Psoas muscle (tissue), 8 donors: ENCODE data around the gene HORMAD2. TPM values are rescaled to one million over a fixed set of nuclear protein-coding genes. Genes with fewer than 3 reads are reported as not detected.

Source experiments
- ATAC-seq, 4 donors: fragments of 200-7000 bp; cut with Tn5 transposase; one replicate each; pipeline ENCODE4 v1.9.1; 2020; ENCODE audit warnings: moderate library complexity in 3 of 4, mild to moderate bottlenecking in 2 of 4
- DNase-seq, 2 donors: peaks; one replicate each; pipeline ENCODE4 v3.0.0-alpha.2; 2020
- H3K27ac ChIP-seq: fragments of 200-600 bp; one replicate; pipeline ENCODE4 v1.8.0; 2022
- H3K27me3 ChIP-seq, 3 donors: fragments of 200-600 bp in 1 of 3; one replicate each; pipeline versions ENCODE4 v1.6.1 to v1.8.0; 2013 to 2022; ENCODE audit warnings: low read length in 2 of 3, mild to moderate bottlenecking in 2 of 3, moderate library complexity in 1 of 3; ENCODE audit not compliant: insufficient read depth in 3 of 3
- H3K36me3 ChIP-seq, 2 donors: fragments of 200-600 bp in 1 of 2; one replicate each; pipeline versions ENCODE4 v1.6.1 to v1.8.0; 2013 to 2022; ENCODE audit warnings: low read depth in 1 of 2, mild to moderate bottlenecking in 1 of 2, moderate library complexity in 1 of 2; ENCODE audit not compliant: insufficient read depth in 1 of 2
- H3K4me1 ChIP-seq: fragments of 200-600 bp; one replicate; pipeline ENCODE4 v1.8.0; 2022
- H3K4me3 ChIP-seq: fragments of 200-600 bp; one replicate; pipeline ENCODE4 v1.8.0; 2022; ENCODE audit warnings: mild to moderate bottlenecking
- H3K9me3 ChIP-seq: fragments of 200-600 bp; one replicate; pipeline ENCODE4 v1.8.0; 2022
- CTCF ChIP-seq: fragments of 200-600 bp; IDR thresholded peaks from one replicate; pipeline ENCODE4 v1.8.0; 2022; ENCODE audit warnings: antibody characterized with exemption
- WGBS, 3 donors: extraction: QIAGEN DNeasy Blood & Tissue Kit; methylation state at CpG; one replicate each; pipeline versions ENCODE4 v1.1.6 to v1.1.7; 2013; 5-methylcytosine and 5-hydroxymethylcytosine counted together
- intact Hi-C, 2 donors: fragments of 100-400 bp; cut with DNase I; formaldehyde crosslinking; loops; one replicate each; pipeline versions ENCODE4 v1.11.0 to v1.14.2; 2022
- polyA plus RNA-seq, 3 donors: library from polyadenylated mRNA; stranded (reverse); fragments of 200-250 nt; gene quantifications; one replicate each; pipeline ENCODE4 v1.2.3, GENCODE V29; 2013
- total RNA-seq, 4 donors: library from RNA; stranded (reverse); fragmentation: NEBNext Ultra II Directional in 2 of 4; extraction: Animal tissue kit (Norgen Biotek cat#: 25700) in 2 of 4; gene quantifications; one replicate each; pipeline versions ENCODE4 v1.2.1 to v1.2.4, GENCODE V29; 2021 to 2023
- donor health status: healthy with polysubstance abuse.
- donor health status: DM: no; HTN: no; CAD: no; lungs with moderate emphysema.
- donor health status: Bipolar disorder and iron deficiency.
- donor health status: healthy.
- donor health status: DM: yes; HTN: yes; CAD: no.
- donor health status: DM: no; HTN: no; CAD: no.
- donor health status: DM: no; HTN: no; CAD: no.
- donor health status: DM: yes; HTN: yes; CAD: no.

The HORMAD2 gene
- total and polyA plus RNA-seq, 7 donors, result not detected

- no peak for TF ChIP-seq CTCF
- Histone ChIP-seq H3K27ac (no peak overlapping the region), H3K9me3 (no peaks in the 10 kb centered on the region), H3K4me1 (no peaks in the 10 kb centered on the region), H3K4me3 (no peak overlapping the region), H3K36me3 (no peaks in the 10 kb centered on the region), H3K27me3 (peaks cover 0 to 44% (median 5%) of the 10 kb centered on the region in 3 donors)
- 79 to 90% (median 81%) methylated on average over 3 of the region's 3 CpGs for WGBS, 3 donors
- DNase-seq, result no peak
- no peak for ATAC-seq
- intact Hi-C loops, result no loop called here
Measured at GRCh38 chr22:30201945-30202344, 121.7 kb downstream of the HORMAD2 start.

DNA sequence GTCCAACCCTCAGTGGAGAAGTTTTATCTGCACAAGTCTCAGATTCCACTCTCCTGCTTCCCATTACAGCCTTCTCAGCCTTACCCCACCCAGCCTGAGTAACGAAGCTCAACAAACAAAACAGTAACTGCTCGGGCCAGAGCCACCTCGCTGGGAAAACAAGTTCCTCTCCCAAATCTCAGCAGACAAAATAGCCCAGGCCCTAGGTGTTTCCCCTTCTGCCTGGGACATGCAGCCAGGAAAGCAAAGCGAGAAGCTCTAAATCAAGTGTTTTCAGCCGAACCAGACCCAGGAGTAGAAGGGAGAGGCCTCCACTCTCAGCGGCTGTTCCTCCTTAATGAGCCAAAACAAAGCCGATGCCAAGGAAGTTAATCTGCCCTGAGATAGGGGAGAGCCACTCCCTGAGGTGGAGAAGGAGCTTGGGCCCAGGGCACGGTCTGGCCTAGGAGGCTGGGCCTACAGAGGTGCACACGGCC, 122.3 kb downstream of the HORMAD2 start:
- no peaks in the 10 kb centered on the region for H3K4me1 ChIP-seq
- no peak overlapping the region for H3K4me3 ChIP-seq

GRCh38 chr22:30204015-30204741, 123.9 kb downstream of the HORMAD2 start:
- Histone ChIP-seq H3K4me1 (no peaks in the 10 kb centered on the region), H3K27me3 (peaks cover 0 to 62% (median 7%) of the 10 kb centered on the region in 3 donors), H3K27ac (peak overlapping the region; percentile 27), H3K4me3 (no peak overlapping the region), H3K36me3 (no peaks in the 10 kb centered on the region), H3K9me3 (no peaks in the 10 kb centered on the region)
- no peak for DNase-seq
- TF ChIP-seq CTCF, result no peak
- 37 to 38% (median 37%) methylated on average over 7 of the region's 7 CpGs for WGBS, 3 donors
- intact Hi-C loops, result no loop called here
- ATAC-seq, result no peak

More for the DNA sequence above, 122.3 kb downstream of the HORMAD2 start:
- DNase-seq (no peak), ATAC-seq (no peak)
- H3K27ac ChIP-seq, result no peak overlapping the region
- peaks cover 0 to 51% (median 7%) of the 10 kb centered on the region in 3 donors for H3K27me3 ChIP-seq
- TF ChIP-seq CTCF, result no peak
- 41 to 52% (median 48%) methylated on average over 9 of the region's 9 CpGs for WGBS, 3 donors
- H3K36me3 ChIP-seq, result no peaks in the 10 kb centered on the region
- intact Hi-C loops, result no loop called here
- H3K9me3 ChIP-seq, result no peaks in the 10 kb centered on the region

DNA sequence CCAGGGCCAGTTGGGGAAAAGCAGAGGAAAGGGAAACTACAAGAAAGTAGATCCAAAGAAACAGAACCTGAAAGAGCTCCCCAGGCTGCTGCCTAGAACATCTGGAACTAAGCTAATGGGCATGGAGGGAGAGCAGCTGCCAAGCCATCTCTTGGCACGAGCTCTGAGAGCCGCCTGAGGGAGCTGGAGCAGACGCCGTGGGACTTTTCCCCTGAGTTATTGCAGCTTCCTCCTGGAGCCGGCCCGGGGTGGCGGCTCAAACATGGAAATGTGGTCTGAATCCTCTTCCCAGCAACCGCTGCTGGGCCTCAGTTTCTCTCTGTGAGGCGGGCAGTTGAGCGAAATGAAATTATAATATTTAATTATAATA, 124.5 kb downstream of the HORMAD2 start:
- WGBS, 3 donors, result 13 to 17% (median 14%) methylated on average over 10 of the region's 10 CpGs
- peak; percentile 47 to 70 for DNase-seq
- peak in 1 of 4 donors; percentile 19 for ATAC-seq
- intact Hi-C loops, result no loop called here
- no peak for TF ChIP-seq CTCF
- H3K36me3 ChIP-seq, result no peaks in the 10 kb centered on the region
- peaks cover 0 to 62% (median 7%) of the 10 kb centered on the region in 3 donors for H3K27me3 ChIP-seq
- peak overlapping the region; percentile 63 for H3K27ac ChIP-seq
- H3K9me3 ChIP-seq, result no peaks in the 10 kb centered on the region
- no peaks in the 10 kb centered on the region for H3K4me1 ChIP-seq
- H3K4me3 ChIP-seq, result no peak overlapping the region
